Spleen (tissue), 11 donors: ENCODE data around the gene STARD13. TPM values are rescaled to one million over a fixed set of nuclear protein-coding genes. Genes with fewer than 3 reads are reported as not detected.

Source experiments
- DNase-seq: peaks from one replicate; pipeline ENCODE4 v3.0.0-alpha.2; 2020
- H3K27ac ChIP-seq, 8 donors: fragments of 200-600 bp; sonication (generic) in 7 of 8; 1 replicate in 4 of 8; 2 replicates in 4 of 8; pipeline versions ENCODE4 v1.5.0 to v1.8.0; 2016 to 2021; ENCODE audit warnings: inconsistent platforms in 4 of 8, mild to moderate bottlenecking in 4 of 8, moderate library complexity in 1 of 8
- H3K27me3 ChIP-seq, 7 donors: fragments of 200-600 bp; sonication (generic) in 6 of 7; replicated peaks in 1 of 7; 1 replicate in 4 of 7; 2 replicates in 3 of 7; pipeline versions ENCODE4 v1.5.0 to v1.8.0; 2016 to 2021; ENCODE audit warnings: inconsistent platforms in 3 of 7, mild to moderate bottlenecking in 1 of 7
- H3K36me3 ChIP-seq, 6 donors: fragments of 200-600 bp; sonication (generic) in 5 of 6; 1 replicate in 4 of 6; 2 replicates in 2 of 6; pipeline versions ENCODE4 v1.5.0 to v1.8.0; 2016 to 2021; ENCODE audit warnings: inconsistent platforms in 2 of 6
- H3K4me1 ChIP-seq, 6 donors: fragments of 200-600 bp; sonication (generic) in 5 of 6; 1 replicate in 3 of 6; 2 replicates in 3 of 6; pipeline versions ENCODE4 v1.5.0 to v1.8.0; 2016 to 2021; ENCODE audit warnings: inconsistent platforms in 3 of 6
- H3K4me3 ChIP-seq, 8 donors: fragments of 200-600 bp; sonication (generic) in 7 of 8; 1 replicate in 4 of 8; 2 replicates in 4 of 8; pipeline versions ENCODE4 v1.5.0 to v1.8.0; 2016 to 2021; ENCODE audit warnings: inconsistent platforms in 4 of 8, mild to moderate bottlenecking in 4 of 8, moderate library complexity in 2 of 8
- H3K9me3 ChIP-seq, 8 donors: fragments of 200-600 bp; sonication (generic) in 7 of 8; 1 replicate in 4 of 8; 2 replicates in 4 of 8; pipeline versions ENCODE4 v1.5.0 to v1.8.0; 2016 to 2021; ENCODE audit warnings: inconsistent platforms in 4 of 8
- CTCF ChIP-seq, 11 experiments: fragments of 200-600 bp in 7 of 11; fragments of 450-650 bp in 4 of 11; sonication (generic) in 4 of 11; IDR thresholded peaks in 8 of 11; conservative IDR thresholded peaks in 3 of 11; 1 replicate in 7 of 11; 2 replicates in 4 of 11; pipeline versions ENCODE4 v1.4.0 to v1.8.0; 2016 to 2021; ENCODE audit warnings: antibody characterized with exemption in 11 of 11, inconsistent platforms in 4 of 11, mild to moderate bottlenecking in 1 of 11
- POLR2A ChIP-seq, 3 donors: fragments of 450-650 bp; IDR thresholded peaks; one replicate each; pipeline ENCODE4 v1.5.1; 2017; ENCODE audit warnings: antibody characterized with exemption in 3 of 3, mild to moderate bottlenecking in 1 of 3
- POLR2AphosphoS5 ChIP-seq, 3 donors: sonication (generic); formaldehyde crosslinking; IDR thresholded peaks; one replicate each; pipeline ENCODE4 v1.5.1; 2017; ENCODE audit warnings: antibody characterized with exemption in 3 of 3
- WGBS, 5 donors: extraction: QIAGEN DNeasy Blood & Tissue Kit in 3 of 5; methylation state at CpG; one replicate each; pipeline versions ENCODE4 v1.1.5 to v1.1.7; 2013 to 2018; 5-methylcytosine and 5-hydroxymethylcytosine counted together
- intact Hi-C: fragments of 100-400 bp; cut with DNase I; formaldehyde crosslinking; loops from one replicate; pipeline ENCODE4 v1.15.0; 2023; ENCODE audit warnings: low total_unique reads
- polyA plus RNA-seq, 3 donors: library from polyadenylated mRNA; stranded (reverse); fragments of 200-250 nt; gene quantifications; one replicate each; pipeline ENCODE4 v1.2.1, GENCODE V29; 2013
- total RNA-seq, 7 donors: library from RNA; depleted of rRNA in 3 of 7; stranded (reverse); fragments of >200 nt in 3 of 7; fragmentation: NEBNext Ultra II Directional in 4 of 7; extraction: Animal tissue kit (Norgen Biotek cat#: 25700) in 4 of 7; gene quantifications; one replicate each; pipeline versions ENCODE4 v1.1.0 to v1.2.1, GENCODE V29; 2016 to 2021
- donor health status: healthy with polysubstance abuse.
- donor health status: DM: no; HTN: no; CAD: no; lungs with moderate emphysema.
- donor health status: DM: no; HTN: no; CAD: no.
- donor health status: Bipolar disorder and iron deficiency.
- donor health status: healthy.
- donor health status: DM: no; HTN: no; CAD: no.
- donor health status: DM: yes; HTN: yes; CAD: no.

The STARD13 gene
- total and polyA plus RNA-seq, 10 donors, result 1.4 to 58.1 (median 26.7) TPM

GRCh38 chr13:33224686-33225085 lies 60.9 kb downstream of the STARD13 start:
- H3K36me3 ChIP-seq, result no peaks in the 10 kb centered on the region
- H3K27me3 ChIP-seq, result no peaks in the 10 kb centered on the region
- intact Hi-C loops, result loop anchor here (10.0 kb wide), 1 partner anchor 500 kb away; no protein-coding TSS in a partner anchor
- WGBS, 5 donors, result 93 to 97% (median 96%) methylated on average over 3 of the region's 3 CpGs
- H3K4me1 ChIP-seq, result peaks cover 0 to 26% (median 11%) of the 10 kb centered on the region in 6 donors
- H3K4me3 ChIP-seq, result no peak overlapping the region
- peaks cover 0 to 8% (median 2%) of the 10 kb centered on the region in 8 donors for H3K9me3 ChIP-seq
- DNase-seq, result no peak
- TF ChIP-seq CTCF (IDR thresholded peaks at IDR 0.05 in 8 of 11, conservative IDR thresholded peaks at IDR 0.05 in 3 of 11) (no peak), POLR2AphosphoS5 (IDR thresholded peaks at IDR 0.05) (no peak), POLR2A (IDR thresholded peaks at IDR 0.05) (no peak)
- H3K27ac ChIP-seq, result no peak overlapping the region

- no peak for DNase-seq
- H3K4me3 ChIP-seq, result no peak overlapping the region
- 79 to 100% (median 95%) methylated on average over 1 of the region's 1 CpG for WGBS, 5 donors
- H3K4me1 ChIP-seq, result peaks cover 0 to 28% (median 11%) of the 10 kb centered on the region in 6 donors
- no peaks in the 10 kb centered on the region for H3K36me3 ChIP-seq
- H3K27ac ChIP-seq, result no peak overlapping the region
- intact Hi-C loops, result loop anchor here (10.0 kb wide), 1 partner anchor 501 kb away; no protein-coding TSS in a partner anchor
- no peak for TF ChIP-seq POLR2AphosphoS5 (IDR thresholded peaks at IDR 0.05)
- no peak for TF ChIP-seq CTCF (IDR thresholded peaks at IDR 0.05 in 8 of 11, conservative IDR thresholded peaks at IDR 0.05 in 3 of 11)
- no peak for TF ChIP-seq POLR2A (IDR thresholded peaks at IDR 0.05)
- H3K9me3 ChIP-seq, result peaks cover 0 to 8% (median 2%) of the 10 kb centered on the region in 8 donors
- no peaks in the 10 kb centered on the region for H3K27me3 ChIP-seq
Measured at GRCh38 chr13:33224191-33224590, 61.4 kb downstream of the STARD13 start.

GRCh38 chr13:33219926-33220325 lies 65.6 kb downstream of the STARD13 start:
- no peak overlapping the region for H3K27ac ChIP-seq
- H3K27me3 ChIP-seq, result no peaks in the 10 kb centered on the region
- H3K4me3 ChIP-seq, result no peak overlapping the region
- H3K9me3 ChIP-seq, result peaks cover 0 to 8% (median 2%) of the 10 kb centered on the region in 8 donors
- DNase-seq, result no peak
- 69 to 87% (median 84%) methylated on average over 1 of the region's 1 CpG for WGBS, 5 donors
- peaks cover 0 to 13% (median 0%) of the 10 kb centered on the region in 6 donors for H3K4me1 ChIP-seq
- intact Hi-C loops, result loop anchor here (10.0 kb wide), 1 partner anchor 505 kb away; no protein-coding TSS in a partner anchor
- TF ChIP-seq CTCF (IDR thresholded peaks at IDR 0.05 in 8 of 11, conservative IDR thresholded peaks at IDR 0.05 in 3 of 11), result no peak
- no peak for TF ChIP-seq POLR2AphosphoS5 (IDR thresholded peaks at IDR 0.05)
- no peak for TF ChIP-seq POLR2A (IDR thresholded peaks at IDR 0.05)
- no peaks in the 10 kb centered on the region for H3K36me3 ChIP-seq

GRCh38 chr13:33218426-33218825 lies 67.1 kb downstream of the STARD13 start:
- no peak for DNase-seq
- peaks cover 0 to 16% (median 0%) of the 10 kb centered on the region in 6 donors for H3K4me1 ChIP-seq
- 75 to 100% (median 88%) methylated on average over 1 of the region's 1 CpG for WGBS, 5 donors
- no peaks in the 10 kb centered on the region for H3K27me3 ChIP-seq
- no peaks in the 10 kb centered on the region for H3K36me3 ChIP-seq
- intact Hi-C loops, result no loop called here
- no peak overlapping the region for H3K27ac ChIP-seq
- H3K4me3 ChIP-seq, result no peak overlapping the region
- TF ChIP-seq POLR2A (IDR thresholded peaks at IDR 0.05), result no peak
- no peak for TF ChIP-seq POLR2AphosphoS5 (IDR thresholded peaks at IDR 0.05)
- no peak for TF ChIP-seq CTCF (IDR thresholded peaks at IDR 0.05 in 8 of 11, conservative IDR thresholded peaks at IDR 0.05 in 3 of 11)
- no peaks in the 10 kb centered on the region for H3K9me3 ChIP-seq
